ENCODE data around the gene TMBIM4.

GRCh38 chr12:66154776-66155175 lies 15.0 kb downstream of the TMBIM4 start:
- TF ChIP-seq FOSL1 (IDR thresholded peaks at IDR 0.05; ENCODE audit: low read depth) (no peak), POLR2AphosphoS5 (IDR thresholded peaks at IDR 0.05; ENCODE audit: low read depth, low read length) (no peak), CTCF (IDR thresholded peaks at IDR 0.05 in 2 of 3, conservative IDR thresholded peaks at IDR 0.05 in 1 of 3; ENCODE audit: borderline replicate concordance in 1 of 3, insufficient read depth in 1 of 3, low read depth in 2 of 3, low read length in 2 of 3) (no peak), REST (IDR thresholded peaks at IDR 0.05; ENCODE audit: low read depth) (no peak), RAD21 (IDR thresholded peaks at IDR 0.05; ENCODE audit: low read depth) (no peak), SP1 (IDR thresholded peaks at IDR 0.05; ENCODE audit: low read depth) (no peak), POLR2A (IDR thresholded peaks at IDR 0.05; ENCODE audit: borderline replicate concordance, extremely low read depth, insufficient read depth, insufficient read length) (no peak), ELF1 (IDR thresholded peaks at IDR 0.05; ENCODE audit: borderline replicate concordance, low read depth) (no peak), ZNF274 (IDR thresholded peaks at IDR 0.05; ENCODE audit: low read depth, low read length) (no peak), EZH2phosphoT487 (IDR thresholded peaks at IDR 0.05; ENCODE audit: borderline replicate concordance) (no peak), EZH2 (IDR thresholded peaks at IDR 0.05) (no peak), YY1 (IDR thresholded peaks at IDR 0.05; ENCODE audit: extremely low read depth, insufficient replicate concordance, low read depth, low read length) (no peak), EGR1 (IDR thresholded peaks at IDR 0.05; ENCODE audit: low read depth) (no peak), SIN3A (IDR thresholded peaks at IDR 0.05; ENCODE audit: low read depth) (no peak)
